ENCODE results near the gene BLMH.
"Not testable (repeated sequence)": the region's sequence is repeated elsewhere in the genome, so short reads cannot be mapped to it uniquely, and the experiment has no call there.

Gene BLMH

DNA sequence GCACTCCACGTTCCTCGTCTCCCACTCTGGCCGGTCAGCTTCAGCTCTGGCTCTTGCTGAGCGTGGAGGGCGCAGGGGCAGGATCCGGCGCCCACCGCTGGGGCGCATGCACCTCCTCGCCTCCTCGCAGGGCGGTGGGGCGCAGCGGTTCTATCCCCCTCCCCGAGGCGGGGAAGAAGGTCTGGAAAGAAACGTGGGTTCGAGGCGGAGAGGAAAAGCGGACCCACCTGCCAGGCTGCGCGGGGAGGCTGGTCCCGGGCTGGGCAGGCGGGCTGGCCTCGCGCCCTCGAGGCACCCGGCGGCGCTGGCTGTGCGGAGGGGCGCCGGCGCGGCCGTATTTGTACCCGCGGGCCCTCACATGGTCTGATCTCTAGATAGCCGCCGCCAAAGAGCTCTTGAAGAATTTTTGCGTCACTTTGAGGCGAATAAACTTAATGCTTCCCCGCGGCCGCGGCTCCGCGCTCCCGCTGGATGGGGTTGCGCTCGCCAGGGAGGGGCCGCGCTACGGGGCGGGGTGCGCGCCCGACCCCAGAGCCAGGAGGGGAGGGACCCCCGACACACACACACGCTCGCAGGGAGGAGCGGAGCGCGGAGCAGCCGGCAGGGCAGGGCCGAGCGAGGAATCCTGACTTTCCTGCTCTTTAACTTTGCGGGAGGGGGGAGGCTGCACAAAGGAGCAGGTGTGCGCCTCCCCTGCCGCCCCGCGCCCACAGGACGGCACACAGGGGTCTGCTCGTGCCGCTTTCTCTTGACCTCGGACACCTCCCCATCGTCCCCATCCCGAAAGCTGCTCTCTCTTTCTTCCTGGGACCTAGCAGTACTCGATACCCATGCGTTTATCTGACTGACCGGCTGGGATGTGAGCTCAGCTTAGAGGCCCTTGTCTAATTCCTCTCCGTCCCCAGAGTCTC lies 56.1 kb downstream of the BLMH start, which contains the start of gene SLC6A4:
Gene SLC6A4, minus strand, starts transcription at position 312 of the 911 bp plus-strand sequence. CDS start 13,739 bp downstream, outside the sequence.
- Mint-ChIP-seq H3K36me3 (peaks cover 0 to 2% of the 10 kb centered on the region in 2 donors), H3K27me3 (peaks cover 64 to 88% of the 10 kb centered on the region in 2 donors), H3K4me3 (peak within 1 kb of the TSS; percentile 81), H3K4me1 (peaks cover 24 to 45% of the 10 kb centered on the region in 2 donors), H3K9me3 (no peaks in the 10 kb centered on the region), H3K27ac (peak within 1 kb of the TSS; percentile 3)
- DNase-seq (no peak), ATAC-seq (replicated peaks) (peak; percentile 26 to 31)

DNA sequence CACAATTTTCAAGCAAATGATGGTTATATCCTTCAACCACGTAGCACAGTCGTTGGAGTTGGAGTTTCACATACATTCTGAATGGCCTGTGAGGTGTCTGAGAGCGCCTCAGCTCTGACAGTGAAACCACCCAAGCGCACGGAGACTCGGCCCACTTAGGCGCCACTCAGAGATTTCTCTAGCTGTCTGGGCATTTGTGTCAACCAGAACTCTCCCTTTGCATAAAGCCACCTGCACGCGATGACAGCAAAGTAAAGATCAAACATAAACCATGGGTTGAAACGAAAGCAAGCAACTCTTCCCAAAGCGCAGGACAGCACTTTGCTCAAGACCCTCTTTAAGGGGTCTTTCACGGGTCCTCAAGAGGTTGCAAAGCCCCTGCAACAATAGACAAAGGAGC lies 56.8 kb downstream of the BLMH start:
- Mint-ChIP-seq H3K27me3 (peaks cover 65 to 88% of the 10 kb centered on the region in 2 donors), H3K4me3 (peak overlapping the region; percentile 70 to 81), H3K27ac (no peak overlapping the region), H3K9me3 (peaks cover 0 to 1% of the 10 kb centered on the region in 2 donors), H3K4me1 (peaks cover 27 to 52% of the 10 kb centered on the region in 2 donors), H3K36me3 (peaks cover 0 to 2% of the 10 kb centered on the region in 2 donors)
- no peak for DNase-seq
- ATAC-seq (replicated peaks), result peak; percentile 56 to 61

DNA sequence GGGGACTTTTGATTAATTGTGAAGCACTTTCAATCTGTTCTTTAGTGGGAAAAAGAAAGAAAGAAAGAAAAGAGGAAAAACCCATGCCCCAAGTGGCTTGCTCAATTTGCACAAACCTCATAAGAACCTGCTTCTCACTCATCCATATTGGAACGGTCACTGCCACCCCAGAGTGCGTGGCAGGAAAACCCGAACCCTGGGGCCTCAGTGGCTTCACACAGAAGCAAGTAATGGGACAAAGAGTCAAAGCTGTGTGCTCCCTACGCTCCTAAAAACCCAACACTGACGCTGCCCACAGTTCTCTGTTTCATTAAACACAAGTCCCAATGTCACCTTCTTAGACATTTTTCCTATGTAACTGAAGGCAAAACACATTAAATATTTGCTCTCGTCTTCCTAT lies 57.4 kb downstream of the BLMH start:
- H3K27me3 Mint-ChIP-seq, result peaks cover 58 to 81% of the 10 kb centered on the region in 2 donors
- H3K4me3 Mint-ChIP-seq, result no peak overlapping the region
- peaks cover 0 to 1% of the 10 kb centered on the region in 2 donors for H3K9me3 Mint-ChIP-seq
- H3K4me1 Mint-ChIP-seq, result peaks cover 29 to 52% of the 10 kb centered on the region in 2 donors
- ATAC-seq (replicated peaks) (no peak), DNase-seq (no peak)
- no peak overlapping the region for H3K27ac Mint-ChIP-seq
- peaks cover 0 to 2% of the 10 kb centered on the region in 2 donors for H3K36me3 Mint-ChIP-seq

DNA sequence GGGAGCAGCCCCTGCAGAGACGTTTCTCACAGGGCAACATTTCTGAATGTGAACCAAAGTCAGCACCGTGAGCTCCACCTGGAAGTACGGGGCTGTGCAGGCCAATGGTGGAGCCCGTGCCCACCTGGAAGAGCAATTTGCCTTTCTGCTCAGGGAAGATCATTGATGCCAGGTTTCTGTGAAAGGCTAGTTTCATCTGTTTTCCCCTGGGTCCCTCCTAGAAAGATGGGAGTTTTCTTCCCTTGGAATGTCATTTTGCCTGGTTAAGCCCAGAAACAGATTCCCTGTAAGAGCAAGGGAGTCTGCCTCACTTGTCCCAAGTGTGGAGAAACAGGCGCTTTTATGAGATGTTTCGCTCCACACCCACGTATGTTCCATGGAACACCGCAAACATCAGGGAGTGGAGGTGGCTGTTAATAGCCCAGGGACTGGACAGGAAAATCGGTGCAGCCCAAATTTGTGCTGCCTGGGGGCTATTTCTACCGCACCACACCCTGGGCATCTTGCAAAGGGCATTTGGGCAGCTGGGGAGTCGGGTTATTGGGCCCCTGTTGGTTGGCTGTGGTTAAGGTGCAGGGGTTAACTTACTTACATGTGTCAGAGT lies 58.8 kb downstream of the BLMH start:
- peaks cover 51 to 78% of the 10 kb centered on the region in 2 donors for H3K27me3 Mint-ChIP-seq
- H3K36me3 Mint-ChIP-seq, result peaks cover 0 to 2% of the 10 kb centered on the region in 2 donors
- H3K4me3 Mint-ChIP-seq, result no peak overlapping the region
- ATAC-seq (replicated peaks), result no peak
- H3K27ac Mint-ChIP-seq, result no peak overlapping the region
- H3K9me3 Mint-ChIP-seq, result peaks cover 0 to 1% of the 10 kb centered on the region in 2 donors
- peaks cover 21 to 40% of the 10 kb centered on the region in 2 donors for H3K4me1 Mint-ChIP-seq
- no peak for DNase-seq

DNA sequence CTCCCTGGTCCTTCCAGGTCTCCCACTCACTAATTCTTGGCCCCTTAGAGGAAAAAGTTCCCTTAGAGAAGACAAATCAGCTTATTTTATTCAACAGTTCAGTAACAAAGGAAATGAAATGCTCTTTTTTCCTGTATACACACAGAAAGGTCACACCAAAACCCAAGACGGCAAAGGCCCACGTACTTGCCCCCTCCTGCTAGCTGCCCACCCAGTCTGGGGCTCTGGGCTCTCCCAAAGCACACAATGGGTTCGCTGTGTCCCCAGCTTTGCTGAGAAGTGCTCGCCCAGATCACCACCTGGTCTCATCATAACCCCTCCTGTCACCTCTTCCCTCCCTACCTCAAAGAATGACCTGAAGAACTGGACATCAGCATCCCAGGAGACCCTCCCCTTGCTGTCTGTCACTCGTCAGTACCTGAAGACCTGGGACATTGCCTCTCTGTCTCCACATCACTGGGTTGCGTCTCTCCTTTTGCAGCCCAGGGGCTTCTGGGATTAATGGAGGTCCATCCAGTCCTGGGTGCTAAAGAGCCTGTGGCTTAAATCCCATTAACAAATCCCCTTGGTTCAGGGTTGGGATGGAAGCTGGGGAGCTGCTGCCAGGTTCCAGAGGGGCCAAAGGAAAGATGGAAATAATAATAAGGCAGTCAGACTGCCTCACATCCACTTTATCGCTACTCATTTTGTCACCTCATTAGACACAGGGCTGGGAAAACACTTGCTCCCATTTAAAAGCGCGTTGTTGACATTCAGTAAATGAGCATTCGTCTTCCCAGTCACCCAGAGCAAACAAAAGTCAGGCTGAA lies 59.5 kb downstream of the BLMH start:
- Mint-ChIP-seq H3K4me3 (no peak overlapping the region), H3K27me3 (peaks cover 44 to 71% of the 10 kb centered on the region in 2 donors), H3K36me3 (peaks cover 0 to 2% of the 10 kb centered on the region in 2 donors), H3K9me3 (peaks cover 0 to 1% of the 10 kb centered on the region in 2 donors), H3K4me1 (peaks cover 14 to 33% of the 10 kb centered on the region in 2 donors), H3K27ac (no peak overlapping the region)
- ATAC-seq (replicated peaks), result no peak
- DNase-seq, result no peak

DNA sequence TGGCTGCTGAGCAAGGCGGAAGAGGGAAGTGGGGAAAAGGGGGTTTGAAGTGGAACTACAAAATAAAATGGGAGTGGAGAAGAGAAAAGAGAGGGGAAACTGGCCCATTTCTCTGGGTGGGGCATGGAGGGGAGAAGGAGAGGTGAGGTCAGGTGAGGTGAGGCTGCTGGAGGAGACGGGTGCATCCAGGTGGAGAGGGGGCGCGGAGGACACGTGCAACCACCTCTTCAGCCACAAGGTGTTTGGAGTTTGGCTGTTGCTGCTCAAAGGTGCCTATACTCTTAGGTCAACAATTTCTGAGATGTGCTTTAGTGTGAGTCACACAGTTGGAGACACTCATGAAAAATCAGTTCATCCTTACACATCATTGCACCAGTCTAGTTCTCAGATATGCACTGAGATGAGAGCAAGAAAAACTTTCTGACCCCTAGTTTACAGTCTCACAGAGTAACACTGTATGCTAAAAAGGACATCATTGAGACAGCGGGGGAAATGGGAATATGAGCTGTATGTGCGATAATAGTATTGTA lies 61.1 kb downstream of the BLMH start:
- Mint-ChIP-seq H3K4me1 (peaks cover 9 to 21% of the 10 kb centered on the region in 2 donors), H3K4me3 (no peak overlapping the region), H3K27me3 (peaks cover 38 to 61% of the 10 kb centered on the region in 2 donors), H3K36me3 (peaks cover 0 to 1% of the 10 kb centered on the region in 2 donors), H3K9me3 (peaks cover 0 to 1% of the 10 kb centered on the region in 2 donors), H3K27ac (no peak overlapping the region)
- no peak for DNase-seq
- ATAC-seq (replicated peaks), result no peak

DNA sequence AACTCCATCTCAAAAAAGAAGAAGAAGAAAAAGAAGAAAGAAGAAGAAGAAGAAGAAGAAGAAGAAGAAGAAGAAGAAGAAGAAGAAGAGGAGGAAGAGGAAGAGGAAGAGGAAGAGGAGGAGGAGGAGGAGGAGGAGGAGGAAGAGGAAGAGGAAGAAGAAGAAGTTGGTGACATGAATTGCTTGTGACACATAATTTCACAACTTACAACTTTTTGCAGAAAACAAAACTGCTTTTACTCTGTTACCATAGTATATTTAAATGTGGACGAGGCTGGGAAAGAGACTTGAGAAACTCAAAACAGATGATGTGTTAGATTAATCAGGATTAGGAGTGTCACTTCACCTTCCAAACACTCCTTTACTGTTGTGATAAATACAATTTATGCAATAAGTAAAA lies 61.7 kb downstream of the BLMH start:
- ATAC-seq (replicated peaks); H3K4me3 Mint-ChIP-seq; H3K36me3 Mint-ChIP-seq; H3K9me3 Mint-ChIP-seq; DNase-seq; H3K27ac Mint-ChIP-seq: not testable (repeated sequence)
- peaks cover 35 to 61% of the 10 kb centered on the region in 2 donors for H3K27me3 Mint-ChIP-seq
- H3K4me1 Mint-ChIP-seq, result peaks cover 9 to 21% of the 10 kb centered on the region in 2 donors

DNA sequence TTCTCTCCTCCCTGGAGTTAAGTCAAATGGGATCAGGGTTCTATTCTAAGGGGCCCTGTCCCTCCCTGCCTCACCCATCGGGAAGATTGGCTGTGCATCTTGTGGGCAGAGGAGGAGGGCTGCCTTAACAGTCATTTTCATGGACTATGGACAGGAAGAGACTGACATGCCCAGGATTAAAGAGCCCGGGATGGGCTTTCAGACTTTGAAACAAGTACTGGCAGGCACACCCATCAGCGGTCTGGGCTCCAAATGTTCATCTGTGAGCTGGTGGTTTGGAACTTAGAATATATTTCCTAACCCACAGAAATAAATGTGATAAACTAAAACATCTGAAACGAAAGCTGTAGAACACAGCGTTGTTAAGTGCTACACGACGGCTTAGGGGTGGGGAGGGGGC lies 62.7 kb downstream of the BLMH start:
- Mint-ChIP-seq H3K27ac (no peak overlapping the region), H3K27me3 (peaks cover 28 to 52% of the 10 kb centered on the region in 2 donors), H3K4me1 (peaks cover 7 to 20% of the 10 kb centered on the region in 2 donors), H3K36me3 (no peaks in the 10 kb centered on the region), H3K4me3 (no peak overlapping the region), H3K9me3 (peaks cover 0 to 1% of the 10 kb centered on the region in 2 donors)
- no peak for DNase-seq
- no peak for ATAC-seq (replicated peaks)

DNA sequence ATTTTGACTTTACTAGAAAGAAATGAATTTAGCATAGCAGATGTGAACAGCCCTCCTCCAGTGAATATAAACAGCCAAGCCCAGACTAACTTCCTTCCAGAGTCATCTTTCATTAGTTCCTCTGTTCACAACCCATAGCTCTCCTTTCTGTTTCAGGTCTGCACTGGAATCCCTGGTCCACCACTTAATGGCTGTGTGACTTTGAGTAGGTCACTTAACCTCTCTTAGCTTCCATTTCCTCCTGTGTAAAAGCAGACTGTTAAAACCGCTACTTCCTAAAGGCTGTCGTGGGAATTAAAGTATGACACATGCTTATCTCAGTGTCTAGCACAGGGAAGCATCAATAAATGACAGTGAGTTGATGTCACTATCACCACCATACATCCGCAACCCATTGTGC lies 63.7 kb downstream of the BLMH start:
- peaks cover 23 to 42% of the 10 kb centered on the region in 2 donors for H3K27me3 Mint-ChIP-seq
- H3K27ac Mint-ChIP-seq, result no peak overlapping the region
- DNase-seq (no peak), ATAC-seq (replicated peaks) (no peak)
- peaks cover 0 to 1% of the 10 kb centered on the region in 2 donors for H3K9me3 Mint-ChIP-seq
- no peaks in the 10 kb centered on the region for H3K36me3 Mint-ChIP-seq
- peaks cover 7 to 20% of the 10 kb centered on the region in 2 donors for H3K4me1 Mint-ChIP-seq
- H3K4me3 Mint-ChIP-seq, result no peak overlapping the region

DNA sequence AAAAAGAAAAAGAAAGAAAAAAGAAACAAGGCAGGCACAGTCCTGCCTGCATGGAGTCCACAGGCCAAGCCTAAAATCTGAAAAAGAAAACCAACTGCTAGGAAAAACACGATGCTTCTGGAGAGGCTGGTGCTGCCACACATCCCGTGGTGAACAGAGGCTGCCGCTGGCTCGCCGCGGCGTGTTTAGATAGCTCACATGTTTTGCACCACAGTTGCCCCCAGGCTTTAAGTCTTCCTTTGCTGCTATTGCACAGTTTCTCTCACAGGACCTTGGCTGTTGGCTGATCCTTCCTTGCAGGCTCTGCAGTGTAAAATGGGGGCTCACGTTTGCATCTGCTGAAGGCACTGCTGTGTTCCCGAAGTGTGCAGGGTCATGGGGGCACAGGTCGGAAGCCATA lies 64.9 kb downstream of the BLMH start:
- H3K4me1 Mint-ChIP-seq, result peaks cover 7 to 20% of the 10 kb centered on the region in 2 donors
- H3K27ac Mint-ChIP-seq, result no peak overlapping the region
- H3K36me3 Mint-ChIP-seq, result no peaks in the 10 kb centered on the region
- H3K4me3 Mint-ChIP-seq, result no peak overlapping the region
- H3K9me3 Mint-ChIP-seq, result peaks cover 0 to 1% of the 10 kb centered on the region in 2 donors
- DNase-seq, result no peak
- peaks cover 18 to 37% of the 10 kb centered on the region in 2 donors for H3K27me3 Mint-ChIP-seq
- no peak for ATAC-seq (replicated peaks)

DNA sequence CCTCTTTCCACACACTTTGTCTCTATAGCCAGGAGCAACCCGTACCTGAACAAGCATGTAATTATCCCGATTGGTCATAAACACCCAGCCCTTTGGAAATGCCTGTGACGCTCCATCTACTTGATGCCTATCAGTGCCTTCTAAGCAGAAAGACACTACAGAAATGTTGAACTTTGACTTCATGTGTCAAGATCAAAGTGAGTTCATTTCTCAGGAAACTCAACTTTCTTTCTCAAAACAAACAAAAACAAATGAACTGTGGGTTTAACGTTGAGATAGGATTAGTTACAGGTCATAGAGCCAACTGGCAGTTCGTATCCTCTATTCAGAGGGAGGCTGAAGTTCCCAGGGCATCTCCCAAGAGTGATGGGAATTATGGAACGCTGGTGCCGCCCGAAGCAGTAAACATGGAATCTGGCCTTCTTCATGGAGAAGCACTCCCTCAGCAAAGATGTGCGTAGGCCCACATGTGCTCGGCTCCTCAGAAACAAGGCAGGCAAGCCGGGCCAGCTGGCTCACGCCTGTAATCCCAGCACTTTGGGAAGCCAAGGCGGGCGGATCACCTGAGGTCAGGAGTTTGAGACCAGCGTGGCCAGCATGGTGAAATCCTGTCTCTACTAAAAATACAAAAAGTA lies 65.7 kb downstream of the BLMH start:
- Mint-ChIP-seq H3K9me3 (peaks cover 0 to 1% of the 10 kb centered on the region in 2 donors), H3K27ac (no peak overlapping the region), H3K4me3 (no peak overlapping the region), H3K4me1 (peaks cover 7 to 20% of the 10 kb centered on the region in 2 donors), H3K27me3 (peaks cover 22 to 35% of the 10 kb centered on the region in 2 donors), H3K36me3 (no peaks in the 10 kb centered on the region)
- ATAC-seq (replicated peaks) (no peak), DNase-seq (no peak)

DNA sequence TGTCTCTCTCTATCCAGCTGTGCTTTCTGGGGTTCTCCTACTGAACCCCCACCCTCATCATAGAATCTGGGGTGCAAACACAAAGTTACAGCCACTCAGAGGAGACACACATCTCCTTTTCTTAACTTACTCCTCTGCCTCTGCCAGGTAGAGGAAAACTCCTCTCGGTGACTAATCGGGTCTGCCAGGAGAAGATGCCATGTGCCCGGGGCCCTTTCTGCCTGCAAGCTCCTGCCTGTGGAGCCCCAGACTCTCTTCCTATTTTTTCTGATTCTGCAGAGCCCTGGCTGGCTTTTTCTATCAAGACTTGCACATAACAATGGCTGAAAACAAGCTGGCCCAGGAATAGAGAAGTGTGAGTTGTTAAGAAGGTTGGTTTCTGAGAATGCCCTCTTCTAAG lies 66.6 kb downstream of the BLMH start:
- Mint-ChIP-seq H3K36me3 (no peaks in the 10 kb centered on the region), H3K27me3 (peaks cover 17 to 29% of the 10 kb centered on the region in 2 donors), H3K4me3 (peak overlapping the region in 1 of 2 donors; percentile 57), H3K4me1 (peaks cover 4 to 12% of the 10 kb centered on the region in 2 donors), H3K27ac (no peak overlapping the region), H3K9me3 (no peaks in the 10 kb centered on the region)
- ATAC-seq (replicated peaks) (peak in 1 of 2 donors; percentile 31), DNase-seq (no peak)

DNA sequence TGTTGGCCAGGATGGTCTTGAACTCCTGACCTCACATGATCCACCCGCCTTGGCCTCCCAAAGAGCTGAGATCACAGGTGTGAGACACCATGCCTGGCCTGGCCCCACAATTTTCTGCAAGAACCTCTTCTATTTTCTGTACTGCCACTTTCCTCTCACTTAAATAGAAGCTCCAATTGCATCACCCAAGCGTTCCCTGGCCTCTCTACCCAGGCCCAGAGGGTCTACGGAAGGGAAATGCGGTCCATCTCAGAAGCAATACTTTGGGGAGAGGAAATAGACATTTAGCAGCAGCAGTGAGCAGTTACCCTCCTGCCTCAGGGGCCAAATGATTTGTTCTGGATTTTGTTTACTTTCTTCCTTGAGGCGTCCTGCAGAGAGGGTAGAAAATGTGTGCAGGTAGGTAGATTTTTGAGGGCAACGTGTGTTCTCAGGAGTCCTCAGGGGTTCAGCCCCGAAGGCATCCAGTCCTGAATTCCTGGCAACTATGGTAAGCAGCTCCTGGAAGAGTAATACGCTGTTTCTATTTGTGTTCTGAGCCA lies 67.3 kb downstream of the BLMH start:
- H3K36me3 Mint-ChIP-seq, result no peaks in the 10 kb centered on the region
- H3K4me3 Mint-ChIP-seq, result no peak overlapping the region
- H3K4me1 Mint-ChIP-seq, result peaks cover 2 to 11% of the 10 kb centered on the region in 2 donors
- ATAC-seq (replicated peaks) (no peak), DNase-seq (no peak)
- H3K9me3 Mint-ChIP-seq, result no peaks in the 10 kb centered on the region
- H3K27me3 Mint-ChIP-seq, result peaks cover 17 to 29% of the 10 kb centered on the region in 2 donors
- H3K27ac Mint-ChIP-seq, result no peak overlapping the region
